DND-41 (cell line): ENCODE data around the gene ABHD5.

ENCODE experiments used
- EZH2 ChIP-seq: IDR thresholded peaks from 3 replicates; pipeline ENCODE4 v1.6.1; 2012; ENCODE audit warnings: borderline replicate concordance, low read depth, mild to moderate bottlenecking, moderate library complexity, low read length, inconsistent platforms; ENCODE audit not compliant: severe bottlenecking
- TF ChIP-seq, protein P1 (sequence below): IDR thresholded peaks from 2 replicates; pipeline ENCODE4 v1.5.1; 2012; ENCODE audit warnings: borderline replicate concordance, low read length, moderate library complexity, mild to moderate bottlenecking; ENCODE audit not compliant: poor library complexity, severe bottlenecking; ENCODE audit errors: extremely low read depth

DNA sequence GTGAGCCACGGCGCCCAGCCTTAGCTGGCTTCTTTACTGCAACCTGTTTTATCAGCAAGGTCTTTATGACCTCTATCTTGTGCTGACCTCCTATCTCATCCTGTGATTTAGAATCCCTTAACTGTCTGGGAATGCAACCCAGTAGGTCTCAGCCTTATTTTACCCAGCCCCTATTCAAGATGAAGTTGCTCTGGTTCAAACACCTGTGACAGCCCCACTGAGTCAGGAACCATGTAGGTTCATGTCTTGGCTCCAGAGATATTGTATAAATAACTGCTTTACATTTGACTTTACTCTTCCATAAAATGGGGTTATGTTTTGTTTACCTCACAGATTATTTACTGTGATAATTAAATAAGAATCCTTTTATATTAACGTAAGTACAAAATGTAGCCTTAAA, 41.8 kb upstream of the ABHD5 start:
- TF ChIP-seq EZH2, result no peak
- TF ChIP-seq, protein P1, sequence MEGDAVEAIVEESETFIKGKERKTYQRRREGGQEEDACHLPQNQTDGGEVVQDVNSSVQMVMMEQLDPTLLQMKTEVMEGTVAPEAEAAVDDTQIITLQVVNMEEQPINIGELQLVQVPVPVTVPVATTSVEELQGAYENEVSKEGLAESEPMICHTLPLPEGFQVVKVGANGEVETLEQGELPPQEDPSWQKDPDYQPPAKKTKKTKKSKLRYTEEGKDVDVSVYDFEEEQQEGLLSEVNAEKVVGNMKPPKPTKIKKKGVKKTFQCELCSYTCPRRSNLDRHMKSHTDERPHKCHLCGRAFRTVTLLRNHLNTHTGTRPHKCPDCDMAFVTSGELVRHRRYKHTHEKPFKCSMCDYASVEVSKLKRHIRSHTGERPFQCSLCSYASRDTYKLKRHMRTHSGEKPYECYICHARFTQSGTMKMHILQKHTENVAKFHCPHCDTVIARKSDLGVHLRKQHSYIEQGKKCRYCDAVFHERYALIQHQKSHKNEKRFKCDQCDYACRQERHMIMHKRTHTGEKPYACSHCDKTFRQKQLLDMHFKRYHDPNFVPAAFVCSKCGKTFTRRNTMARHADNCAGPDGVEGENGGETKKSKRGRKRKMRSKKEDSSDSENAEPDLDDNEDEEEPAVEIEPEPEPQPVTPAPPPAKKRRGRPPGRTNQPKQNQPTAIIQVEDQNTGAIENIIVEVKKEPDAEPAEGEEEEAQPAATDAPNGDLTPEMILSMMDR, result no peak
